GM12801 (cell line): ENCODE results near the gene PCSK5.

ENCODE experiments used
- CTCF ChIP-seq: IDR thresholded peaks from one replicate; pipeline ENCODE4 v1.5.1; 2011; ENCODE audit warnings: control low read depth; ENCODE audit not compliant: insufficient read length; ENCODE audit errors: extremely low read depth

PCSK5 gene

GRCh38 chr9:76267284-76267652 lies 376.8 kb downstream of the PCSK5 start:
- no peak for TF ChIP-seq CTCF

DNA sequence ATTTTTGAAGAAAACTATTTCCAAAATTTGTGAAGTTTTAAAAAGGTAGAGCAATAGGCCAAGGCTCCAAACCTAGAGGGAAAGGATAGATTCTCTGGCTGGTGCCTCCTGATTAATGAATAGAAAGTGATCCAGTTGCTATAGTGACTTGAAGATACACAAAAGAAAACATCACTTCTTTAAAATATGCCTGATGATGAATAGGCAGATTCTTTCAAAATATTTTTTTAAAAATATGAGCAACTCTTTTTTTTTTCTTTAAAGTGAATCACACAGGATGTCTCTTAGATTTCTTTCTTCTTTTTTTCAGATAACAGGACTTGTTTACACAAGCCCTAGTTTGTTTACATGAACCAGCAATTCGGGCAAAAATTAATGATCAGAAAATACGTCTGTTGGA lies 379.3 kb downstream of the PCSK5 start:
- no peak for TF ChIP-seq CTCF

DNA sequence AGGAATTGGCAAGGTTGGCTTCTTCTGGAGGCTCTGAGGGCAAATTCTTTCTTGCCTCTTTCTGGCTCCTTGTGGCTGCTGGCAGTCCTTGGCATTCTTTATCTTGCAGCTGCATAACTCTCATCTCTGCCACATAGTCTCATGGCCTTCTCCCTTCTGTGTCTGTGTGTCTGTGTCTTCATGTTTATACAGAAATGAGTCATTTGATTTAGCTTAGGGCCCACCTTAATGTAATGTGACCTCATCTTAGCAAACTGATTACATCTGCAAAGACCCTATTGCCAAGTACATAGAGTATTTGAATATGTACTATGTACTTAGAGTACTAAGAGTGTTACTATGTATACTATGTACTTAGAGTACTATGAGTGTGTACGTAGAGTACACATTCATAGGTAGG lies 381.3 kb downstream of the PCSK5 start:
- TF ChIP-seq CTCF, result no peak

GRCh38 chr9:76289042-76289441 lies 398.6 kb downstream of the PCSK5 start:
- no peak for TF ChIP-seq CTCF

DNA sequence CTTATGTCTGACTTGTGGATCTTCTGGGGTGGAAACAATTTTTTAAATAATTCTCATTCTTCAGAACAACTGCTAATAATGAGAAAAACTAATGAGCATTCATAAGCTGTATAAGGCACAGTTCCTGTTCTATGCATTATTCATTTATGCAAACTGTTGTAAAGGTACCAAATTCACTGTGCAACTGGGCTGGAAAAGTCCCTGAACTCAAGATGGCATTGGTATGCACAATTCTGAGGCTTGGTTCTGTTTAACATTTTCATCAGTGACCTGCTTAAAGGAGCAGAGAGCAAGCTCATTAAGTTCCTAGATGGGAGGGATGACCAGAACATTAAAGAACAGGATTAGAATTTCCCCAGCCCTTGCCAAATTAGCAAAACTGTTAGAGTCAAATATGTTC lies 399.2 kb downstream of the PCSK5 start:
- no peak for TF ChIP-seq CTCF

GRCh38 chr9:76290555-76290954 lies 400.1 kb downstream of the PCSK5 start:
- no peak for TF ChIP-seq CTCF

DNA sequence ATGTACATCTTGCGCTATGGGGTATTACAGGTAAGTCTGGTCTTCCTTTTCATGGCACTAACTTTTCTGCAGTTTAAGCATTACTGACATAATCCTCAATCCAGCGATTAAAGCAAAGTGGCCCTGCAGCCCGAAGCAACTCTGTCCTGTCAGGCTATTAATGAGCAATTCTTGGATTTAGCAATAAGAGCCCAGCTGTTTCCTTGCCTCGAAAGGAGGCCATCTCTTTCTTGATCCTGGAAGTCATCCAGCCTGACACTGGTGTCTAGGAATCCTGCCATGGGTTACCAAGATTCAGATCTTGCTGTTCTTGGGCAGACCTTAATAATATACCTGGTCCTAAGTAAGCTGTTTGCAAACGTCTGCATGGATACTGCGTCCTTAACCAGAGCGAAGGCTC lies 401.8 kb downstream of the PCSK5 start:
- no peak for TF ChIP-seq CTCF

- no peak for TF ChIP-seq CTCF
Measured at GRCh38 chr9:76292658-76293057, 402.2 kb downstream of the PCSK5 start.
